ENCODE measurements around the gene HNF4A.

HNF4A gene

GRCh38 chr20:44432618-44433577 is 77.4 kb downstream of the HNF4A start:
- no peak overlapping the region for H3K27ac Mint-ChIP-seq
- H3K36me3 Mint-ChIP-seq (ENCODE audit: insufficient read depth), result peaks cover 8% of the 10 kb centered on the region
- H3K4me1 Mint-ChIP-seq (ENCODE audit: low read depth in 2 of 2), result no peaks in the 10 kb centered on the region
- H3K4me3 Mint-ChIP-seq, result no peak overlapping the region
- no peaks in the 10 kb centered on the region for H3K9me3 Mint-ChIP-seq
- DNase-seq, result no peak
- ATAC-seq (replicated peaks), result no peak
- H3K27me3 Mint-ChIP-seq, result peaks cover 20 to 63% of the 10 kb centered on the region in 2 donors

GRCh38 chr20:44433751-44434538 is 78.4 kb downstream of the HNF4A start:
- Mint-ChIP-seq H3K4me3 (no peak overlapping the region), H3K27ac (no peak overlapping the region), H3K4me1 (ENCODE audit: low read depth in 2 of 2) (no peaks in the 10 kb centered on the region), H3K27me3 (peaks cover 20 to 59% of the 10 kb centered on the region in 2 donors), H3K9me3 (no peaks in the 10 kb centered on the region), H3K36me3 (ENCODE audit: insufficient read depth) (peaks cover 8% of the 10 kb centered on the region)
- no peak for ATAC-seq (replicated peaks)
- no peak for DNase-seq

GRCh38 chr20:44435630-44436335 is 80.3 kb downstream of the HNF4A start:
- no peak for ATAC-seq (replicated peaks)
- Mint-ChIP-seq H3K4me1 (ENCODE audit: low read depth in 2 of 2) (no peaks in the 10 kb centered on the region), H3K36me3 (ENCODE audit: insufficient read depth) (peaks cover 8% of the 10 kb centered on the region), H3K27ac (no peak overlapping the region), H3K9me3 (no peaks in the 10 kb centered on the region), H3K27me3 (peaks cover 23 to 65% of the 10 kb centered on the region in 2 donors), H3K4me3 (no peak overlapping the region)
- DNase-seq, result no peak

GRCh38 chr20:44436393-44436792 is 80.9 kb downstream of the HNF4A start:
- Mint-ChIP-seq H3K27ac (no peak overlapping the region), H3K4me3 (no peak overlapping the region), H3K36me3 (ENCODE audit: insufficient read depth) (peaks cover 8% of the 10 kb centered on the region), H3K4me1 (ENCODE audit: low read depth in 2 of 2) (no peaks in the 10 kb centered on the region), H3K9me3 (no peaks in the 10 kb centered on the region), H3K27me3 (peaks cover 25 to 67% of the 10 kb centered on the region in 2 donors)
- no peak for DNase-seq
- no peak for ATAC-seq (replicated peaks)

- no peaks in the 10 kb centered on the region for H3K4me1 Mint-ChIP-seq (ENCODE audit: low read depth in 2 of 2)
- peaks cover 33 to 64% of the 10 kb centered on the region in 2 donors for H3K27me3 Mint-ChIP-seq
- no peaks in the 10 kb centered on the region for H3K9me3 Mint-ChIP-seq
- peaks cover 3% of the 10 kb centered on the region for H3K36me3 Mint-ChIP-seq (ENCODE audit: insufficient read depth)
- no peak for DNase-seq
- H3K4me3 Mint-ChIP-seq, result no peak overlapping the region
- no peak for ATAC-seq (replicated peaks)
- no peak overlapping the region for H3K27ac Mint-ChIP-seq
These were observed 82.0 kb downstream of the HNF4A start for GRCh38 chr20:44437497-44437896.

- no peak for ATAC-seq (replicated peaks)
- no peaks in the 10 kb centered on the region for H3K4me1 Mint-ChIP-seq (ENCODE audit: low read depth in 2 of 2)
- H3K27ac Mint-ChIP-seq, result no peak overlapping the region
- DNase-seq, result no peak
- H3K27me3 Mint-ChIP-seq, result peaks cover 29 to 60% of the 10 kb centered on the region in 2 donors
- no peaks in the 10 kb centered on the region for H3K36me3 Mint-ChIP-seq (ENCODE audit: insufficient read depth)
- H3K4me3 Mint-ChIP-seq, result no peak overlapping the region
- H3K9me3 Mint-ChIP-seq, result no peaks in the 10 kb centered on the region
These were observed 83.3 kb downstream of the HNF4A start for GRCh38 chr20:44438782-44439181.

- no peak for ATAC-seq (replicated peaks)
- H3K4me3 Mint-ChIP-seq, result no peak overlapping the region
- no peak for DNase-seq
- H3K36me3 Mint-ChIP-seq (ENCODE audit: insufficient read depth), result no peaks in the 10 kb centered on the region
- no peak overlapping the region for H3K27ac Mint-ChIP-seq
- H3K9me3 Mint-ChIP-seq, result no peaks in the 10 kb centered on the region
- no peaks in the 10 kb centered on the region for H3K4me1 Mint-ChIP-seq (ENCODE audit: low read depth in 2 of 2)
- peaks cover 29 to 55% of the 10 kb centered on the region in 2 donors for H3K27me3 Mint-ChIP-seq
These were observed 83.8 kb downstream of the HNF4A start for GRCh38 chr20:44439318-44439717.

GRCh38 chr20:44442298-44443070 is 87.0 kb downstream of the HNF4A start:
- H3K4me3 Mint-ChIP-seq, result no peak overlapping the region
- no peaks in the 10 kb centered on the region for H3K36me3 Mint-ChIP-seq (ENCODE audit: insufficient read depth)
- peaks cover 29 to 60% of the 10 kb centered on the region in 2 donors for H3K27me3 Mint-ChIP-seq
- no peaks in the 10 kb centered on the region for H3K9me3 Mint-ChIP-seq
- DNase-seq (no peak), ATAC-seq (replicated peaks) (no peak)
- peaks cover 0 to 2% of the 10 kb centered on the region in 2 donors for H3K4me1 Mint-ChIP-seq (ENCODE audit: low read depth in 2 of 2)
- H3K27ac Mint-ChIP-seq, result no peak overlapping the region

- ATAC-seq (replicated peaks), result no peak
- no peak overlapping the region for H3K27ac Mint-ChIP-seq
These were observed 90.5 kb downstream of the HNF4A start for GRCh38 chr20:44445742-44446710.

GRCh38 chr20:44447827-44448419 is 92.4 kb downstream of the HNF4A start:
- H3K4me3 Mint-ChIP-seq, result no peak overlapping the region
- peaks cover 0 to 53% of the 10 kb centered on the region in 2 donors for H3K27me3 Mint-ChIP-seq
- H3K36me3 Mint-ChIP-seq (ENCODE audit: insufficient read depth), result no peaks in the 10 kb centered on the region
- H3K4me1 Mint-ChIP-seq (ENCODE audit: low read depth in 2 of 2), result peaks cover 0 to 2% of the 10 kb centered on the region in 2 donors
- no peaks in the 10 kb centered on the region for H3K9me3 Mint-ChIP-seq
- DNase-seq (no peak), ATAC-seq (replicated peaks) (no peak)
- H3K27ac Mint-ChIP-seq, result no peak overlapping the region

More at GRCh38 chr20:44445742-44446710, 90.5 kb downstream of the HNF4A start:
- no peak for DNase-seq
- H3K36me3 Mint-ChIP-seq (ENCODE audit: insufficient read depth), result no peaks in the 10 kb centered on the region
- no peaks in the 10 kb centered on the region for H3K9me3 Mint-ChIP-seq
- peaks cover 16 to 67% of the 10 kb centered on the region in 2 donors for H3K27me3 Mint-ChIP-seq
- H3K4me1 Mint-ChIP-seq (ENCODE audit: low read depth in 2 of 2), result peaks cover 0 to 2% of the 10 kb centered on the region in 2 donors
- H3K4me3 Mint-ChIP-seq, result no peak overlapping the region

GRCh38 chr20:44448753-44449546 is 93.5 kb downstream of the HNF4A start:
- Mint-ChIP-seq H3K36me3 (ENCODE audit: insufficient read depth) (no peaks in the 10 kb centered on the region), H3K4me1 (ENCODE audit: low read depth in 2 of 2) (peaks cover 0 to 2% of the 10 kb centered on the region in 2 donors), H3K27ac (no peak overlapping the region), H3K4me3 (no peak overlapping the region), H3K27me3 (peaks cover 0 to 51% of the 10 kb centered on the region in 2 donors), H3K9me3 (no peaks in the 10 kb centered on the region)
- DNase-seq (peak in 2 of 3 experiments; percentile 2 to 6), ATAC-seq (replicated peaks) (no peak)

Measured in effector memory CD8-positive, alpha-beta T cell (primary cell).